Bronchial epithelial cell (primary cell): Measurements from ENCODE around the gene MMP15. TPM values are rescaled to one million over a fixed set of nuclear protein-coding genes. Genes with fewer than 3 reads are reported as not detected.

Experiments used
- DNase-seq: peaks from one replicate; pipeline ENCODE4 v3.0.0-alpha.2; 2010; ENCODE audit warnings: low read depth
- FAIRE-seq: peaks from 2 replicates; lab custom pipeline; 2011; peaks lifted over from hg19 to GRCh38; lab: Jason Lieb, UNC
- H3K27me3 ChIP-seq: 2 replicates; pipeline ENCODE4 v1.5.1; 2011; ENCODE audit warnings: low read length; ENCODE audit not compliant: control insufficient read depth, insufficient read depth
- H3K36me3 ChIP-seq: 2 replicates; pipeline ENCODE4 v1.5.1; 2011; ENCODE audit warnings: low read length; ENCODE audit not compliant: control insufficient read depth, insufficient read depth
- H3K4me3 ChIP-seq: 2 replicates; pipeline ENCODE4 v1.5.1; 2011; ENCODE audit warnings: mild to moderate bottlenecking, low read depth, low read length, control low read depth
- CTCF ChIP-seq: IDR thresholded peaks from 2 replicates; pipeline ENCODE4 v1.5.1; 2011; ENCODE audit warnings: mild to moderate bottlenecking, moderate library complexity, low read length, control low read depth, inconsistent platforms; ENCODE audit not compliant: insufficient read depth, severe bottlenecking
- total RNA-seq: library from RNA; depleted of rRNA; stranded (reverse); fragments of >200 nt; gene quantifications from 2 replicates; pipeline ENCODE4 v1.2.1, GENCODE V29; 2014

Gene MMP15
- total RNA-seq, 1 donor from 2014 or later = 8.4 TPM

DNA sequence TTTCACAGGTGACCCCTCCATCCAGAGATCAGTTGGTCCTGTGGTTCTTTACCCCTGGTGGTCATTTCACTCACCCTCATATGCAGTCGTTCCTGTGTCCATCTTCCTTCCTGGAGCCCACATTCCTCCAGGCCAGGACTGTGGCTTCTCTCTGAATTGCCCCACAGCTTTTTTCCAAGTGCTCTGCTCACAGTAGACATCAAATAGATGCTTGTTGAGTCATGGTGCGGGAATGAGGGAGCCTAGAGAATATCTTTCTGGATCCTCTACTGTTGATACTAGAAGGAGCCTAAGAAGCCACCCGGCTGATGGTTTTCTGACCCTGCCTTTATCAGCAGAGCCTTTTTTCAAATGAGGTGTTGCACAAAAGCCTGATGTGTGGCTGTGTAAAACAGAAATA lies 13.9 kb upstream of the MMP15 start:
- no peak for TF ChIP-seq CTCF
- H3K27me3 ChIP-seq = no peaks in the 10 kb centered on the region
- peaks cover 20% of the 10 kb centered on the region for H3K36me3 ChIP-seq
- H3K4me3 ChIP-seq = no peak overlapping the region
- DNase-seq (no peak), FAIRE-seq (peak; percentile 77)

- peaks cover 22% of the 10 kb centered on the region for H3K36me3 ChIP-seq
- TF ChIP-seq CTCF = no peak
- no peak for FAIRE-seq
Measured at GRCh38 chr16:58012481-58012880, 13.1 kb upstream of the MMP15 start.

GRCh38 chr16:58013201-58013956 lies 12.2 kb upstream of the MMP15 start:
- no peak overlapping the region for H3K4me3 ChIP-seq
- FAIRE-seq = no peak
- DNase-seq = no peak
- TF ChIP-seq CTCF = no peak
- peaks cover 22% of the 10 kb centered on the region for H3K36me3 ChIP-seq
- H3K27me3 ChIP-seq = no peaks in the 10 kb centered on the region

More at GRCh38 chr16:58012481-58012880, 13.1 kb upstream of the MMP15 start:
- Histone ChIP-seq H3K4me3 (no peak overlapping the region), H3K27me3 (no peaks in the 10 kb centered on the region)
- no peak for DNase-seq

- Histone ChIP-seq H3K36me3 (peaks cover 16% of the 10 kb centered on the region), H3K4me3 (no peak overlapping the region), H3K27me3 (no peaks in the 10 kb centered on the region)
- DNase-seq = no peak
- TF ChIP-seq CTCF = no peak
- FAIRE-seq = no peak
Measured at GRCh38 chr16:58016840-58017446, 8.6 kb upstream of the MMP15 start.

DNA sequence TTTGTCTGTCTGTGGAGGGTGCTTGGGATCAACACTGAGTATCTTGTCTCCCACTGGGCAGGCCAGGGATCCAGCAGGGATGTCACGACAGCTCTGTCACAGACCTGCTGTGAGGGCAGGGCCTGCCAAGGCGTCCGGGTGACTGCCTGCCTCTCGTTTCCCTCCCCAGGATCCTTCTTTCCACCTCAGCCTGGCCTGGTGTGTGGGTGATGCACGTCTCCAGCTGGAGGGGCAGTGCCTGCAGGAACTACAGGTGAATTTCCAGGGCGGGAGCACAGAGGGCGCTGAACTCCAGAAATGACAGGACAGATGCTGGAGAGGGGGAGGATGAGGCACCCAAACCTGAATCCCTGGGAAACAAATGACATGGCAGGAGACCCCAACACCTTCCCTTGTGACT lies 6.8 kb upstream of the MMP15 start:
- Histone ChIP-seq H3K4me3 (no peak overlapping the region), H3K36me3 (peaks cover 6% of the 10 kb centered on the region), H3K27me3 (no peaks in the 10 kb centered on the region)
- FAIRE-seq (no peak), DNase-seq (no peak)
- no peak for TF ChIP-seq CTCF
